Stimulated activated CD8-positive, alpha-beta memory T cell treated with anti-CD3 and anti-CD28 coated beads, Interleukin-15, amount 100 ng/mL, for 4 hours (primary cell): ENCODE data around the gene DCUN1D1.

ENCODE experiments used
- DNase-seq, 2 donors: peaks; one replicate each; pipeline ENCODE4 v3.0.0-alpha.2; 2020; ENCODE audit warnings: low read depth in 2 of 2

DCUN1D1 gene

GRCh38 chr3:182972387-182972786 is 8.0 kb downstream of the DCUN1D1 start:
- DNase-seq: no peak

- no peak for DNase-seq
Measured at GRCh38 chr3:182971637-182972036, 8.7 kb downstream of the DCUN1D1 start.

- DNase-seq: no peak
Measured at GRCh38 chr3:182970811-182971418, 9.4 kb downstream of the DCUN1D1 start.

GRCh38 chr3:182969853-182970252 is 10.5 kb downstream of the DCUN1D1 start:
- DNase-seq: no peak

GRCh38 chr3:182969277-182969676 is 11.1 kb downstream of the DCUN1D1 start:
- no peak for DNase-seq

GRCh38 chr3:182967218-182968204 is 12.8 kb downstream of the DCUN1D1 start:
- DNase-seq: no peak

- no peak for DNase-seq
Measured at GRCh38 chr3:182965861-182966366, 14.4 kb downstream of the DCUN1D1 start.

- no peak for DNase-seq
Measured at GRCh38 chr3:182964179-182964578, 16.2 kb downstream of the DCUN1D1 start.

GRCh38 chr3:182962166-182962565 is 18.2 kb downstream of the DCUN1D1 start:
- no peak for DNase-seq

GRCh38 chr3:182959474-182960350 is 20.6 kb downstream of the DCUN1D1 start:
- no peak for DNase-seq

GRCh38 chr3:182957676-182958266 is 22.6 kb downstream of the DCUN1D1 start:
- DNase-seq: no peak

GRCh38 chr3:182957226-182957625 is 23.1 kb downstream of the DCUN1D1 start:
- no peak for DNase-seq

- no peak for DNase-seq
Measured at GRCh38 chr3:182954553-182955235, 25.6 kb downstream of the DCUN1D1 start.

GRCh38 chr3:182949688-182950087 is 30.6 kb downstream of the DCUN1D1 start:
- no peak for DNase-seq

- no peak for DNase-seq
Measured at GRCh38 chr3:182948305-182948704, 32.0 kb downstream of the DCUN1D1 start.

- DNase-seq: no peak
Measured at GRCh38 chr3:182947888-182948287, 32.5 kb downstream of the DCUN1D1 start.

GRCh38 chr3:182941719-182942118 is 38.6 kb downstream of the DCUN1D1 start:
- DNase-seq: no peak

- DNase-seq: no peak
Measured at GRCh38 chr3:182940266-182940808, 40.0 kb downstream of the DCUN1D1 start.

- DNase-seq: no peak
Measured at GRCh38 chr3:182937293-182938051, 42.9 kb downstream of the DCUN1D1 start.

- no peak for DNase-seq
Measured at GRCh38 chr3:182936918-182937285, 43.4 kb downstream of the DCUN1D1 start.
